CD4-positive, alpha-beta T cell treated with Interleukin-10 for 1 hour (primary cell): Measurements from ENCODE around the gene ABI2.
"Not testable (repeated sequence)": the region's sequence is repeated elsewhere in the genome, so short reads cannot be mapped to it uniquely, and the experiment has no call there.

ENCODE experiments used
- DNase-seq: peaks from one replicate; pipeline ENCODE4 v3.0.0-alpha.2; 2020

ABI2 gene

DNA sequence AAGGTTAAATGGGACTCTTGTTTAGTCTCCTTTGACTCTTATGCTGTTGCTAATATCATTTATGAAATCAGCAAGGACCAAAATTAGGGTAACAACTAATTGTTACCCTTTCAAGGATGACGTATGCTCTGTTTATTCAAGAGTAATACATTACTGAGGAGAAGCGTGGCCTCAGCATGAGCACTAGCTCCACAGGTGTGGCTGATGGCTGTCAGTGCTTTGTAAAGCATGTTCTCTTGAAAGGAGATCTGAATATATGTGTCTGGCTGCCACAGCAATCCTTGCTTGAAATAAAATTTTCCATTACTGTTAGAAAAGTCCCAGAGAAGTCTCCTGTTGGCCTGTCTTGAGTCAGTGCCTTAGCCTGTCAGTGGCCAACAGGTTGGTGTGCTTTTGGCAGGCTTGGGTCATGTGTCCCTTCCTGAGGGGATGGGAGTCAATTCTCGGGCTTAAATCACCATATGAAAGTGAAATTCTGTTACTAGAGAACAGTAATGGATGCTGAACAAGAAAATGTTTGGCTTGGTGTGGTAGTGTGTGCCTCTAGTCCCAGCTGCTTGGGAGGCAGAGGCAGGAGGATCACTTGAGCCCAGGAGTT is 32.7 kb downstream of the ABI2 start:
- DNase-seq, result no peak

- no peak for DNase-seq
These were observed 33.3 kb downstream of the ABI2 start for GRCh38 chr2:203361495-203361894.

- DNase-seq, result no peak
These were observed 33.7 kb downstream of the ABI2 start for GRCh38 chr2:203361922-203362321.

GRCh38 chr2:203366639-203367466 is 38.7 kb downstream of the ABI2 start:
- DNase-seq, result no peak

DNA sequence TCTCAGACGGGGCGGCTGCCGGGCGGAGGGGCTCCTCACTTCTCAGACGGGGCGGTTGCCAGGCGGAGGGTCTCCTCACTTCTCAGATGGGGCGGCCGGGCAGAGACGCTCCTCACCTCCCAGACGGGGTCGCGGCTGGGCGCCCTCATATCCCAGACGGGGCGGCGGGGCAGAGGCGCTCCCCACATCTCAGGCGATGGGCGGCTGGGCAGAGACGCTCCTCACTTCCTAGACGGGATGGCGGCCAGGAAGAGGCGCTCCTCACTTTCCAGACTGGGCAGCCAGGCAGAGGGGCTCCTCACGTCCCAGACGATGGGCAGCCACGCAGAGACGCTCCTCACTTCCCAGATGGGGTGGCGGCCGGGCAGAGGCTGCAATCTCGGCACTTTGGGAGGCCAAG is 44.5 kb downstream of the ABI2 start:
- not testable (repeated sequence) for DNase-seq

GRCh38 chr2:203376173-203376572 is 48.0 kb downstream of the ABI2 start:
- DNase-seq, result no peak

DNA sequence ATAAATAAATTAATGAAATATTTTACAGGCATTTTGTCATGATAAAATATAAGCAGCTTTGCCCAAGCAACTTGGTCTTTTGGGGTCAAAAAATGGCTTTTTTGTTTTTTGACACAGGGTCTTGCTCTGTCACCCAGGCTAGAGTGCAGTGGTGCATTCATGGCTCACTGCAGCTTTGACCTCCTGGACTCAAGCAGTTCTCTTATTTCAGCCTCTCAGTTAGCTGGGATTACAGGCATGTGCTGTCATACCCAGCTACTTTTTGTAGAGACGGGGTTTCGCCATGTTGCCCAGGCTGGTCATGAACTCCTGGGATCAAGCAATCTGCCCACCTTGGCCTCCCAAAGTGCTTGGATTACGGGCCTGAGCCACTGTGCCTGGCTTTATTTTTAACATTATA is 51.0 kb downstream of the ABI2 start:
- no peak for DNase-seq

- no peak for DNase-seq
These were observed 54.8 kb downstream of the ABI2 start for GRCh38 chr2:203383038-203383437.

DNA sequence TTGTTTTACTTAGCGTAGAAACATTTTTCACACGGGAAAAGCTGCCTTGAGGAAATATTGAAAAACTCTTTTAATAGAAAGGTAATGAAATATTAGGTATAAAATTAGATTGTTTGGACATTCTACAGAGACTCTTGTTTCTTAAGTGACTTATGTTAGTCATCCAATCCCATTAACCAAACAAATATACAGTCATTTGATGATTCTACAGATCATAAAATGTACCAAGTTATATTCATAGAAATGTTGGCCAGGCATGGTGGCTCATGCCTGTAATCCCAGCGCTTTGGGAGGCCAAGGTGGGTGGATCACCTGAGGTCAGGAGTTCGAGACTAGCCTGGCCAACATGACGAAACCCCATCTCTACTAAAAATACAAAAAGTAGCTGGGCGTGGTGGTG is 60.0 kb downstream of the ABI2 start:
- DNase-seq, result not testable (repeated sequence)

DNA sequence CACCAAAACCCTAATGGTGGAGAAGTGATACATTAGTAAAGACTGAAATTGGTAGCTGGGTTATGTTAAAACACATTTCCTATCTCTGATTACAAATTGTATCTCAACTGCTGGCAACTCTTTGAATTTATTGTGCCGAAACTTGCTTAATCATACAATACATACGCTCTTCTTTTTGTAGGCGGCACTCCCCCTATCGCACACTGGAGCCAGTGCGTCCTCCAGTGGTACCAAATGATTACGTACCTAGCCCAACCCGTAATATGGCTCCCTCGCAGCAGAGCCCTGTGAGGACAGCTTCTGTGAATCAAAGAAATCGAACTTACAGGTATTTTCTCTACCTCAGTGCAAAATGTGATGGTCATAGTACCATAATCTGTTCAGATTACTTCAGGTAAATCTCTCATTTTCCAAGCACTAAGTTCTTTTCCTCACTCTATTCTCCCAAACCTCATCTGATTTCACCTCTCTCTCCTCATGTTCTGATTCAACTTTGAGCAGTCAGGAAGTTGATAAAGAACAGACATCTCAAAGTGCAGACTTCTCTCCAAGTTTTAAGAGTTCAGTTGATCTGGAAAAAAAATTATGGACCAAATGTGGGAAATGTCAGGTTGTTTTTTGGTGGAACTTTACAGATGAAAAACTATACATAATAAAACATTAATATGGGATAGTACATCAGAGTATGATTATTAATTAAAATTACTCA is 66.5 kb downstream of the ABI2 start:
- DNase-seq, result no peak

DNA sequence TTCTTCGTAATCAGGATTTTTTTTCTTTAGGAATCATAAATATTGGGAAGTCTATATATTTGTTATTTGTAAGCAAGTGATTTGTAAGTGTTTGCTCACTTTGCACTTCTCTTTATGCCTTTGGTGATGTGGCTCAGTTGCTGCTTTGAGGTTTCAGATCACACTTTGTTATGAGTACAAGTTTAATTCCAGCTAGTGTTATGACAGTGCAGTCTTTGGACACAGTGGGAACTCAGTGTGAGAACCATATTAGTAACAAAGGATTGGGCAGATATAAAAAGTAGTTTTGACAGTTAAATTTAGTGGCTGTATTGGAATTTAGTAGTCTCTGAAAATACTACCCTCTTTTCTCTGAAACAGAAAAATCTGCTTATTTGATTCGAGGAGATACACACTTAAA is 67.7 kb downstream of the ABI2 start:
- no peak for DNase-seq

- no peak for DNase-seq
These were observed 68.5 kb downstream of the ABI2 start for GRCh38 chr2:203396667-203397066.

GRCh38 chr2:203399031-203399430 is 70.8 kb downstream of the ABI2 start:
- no peak for DNase-seq

DNA sequence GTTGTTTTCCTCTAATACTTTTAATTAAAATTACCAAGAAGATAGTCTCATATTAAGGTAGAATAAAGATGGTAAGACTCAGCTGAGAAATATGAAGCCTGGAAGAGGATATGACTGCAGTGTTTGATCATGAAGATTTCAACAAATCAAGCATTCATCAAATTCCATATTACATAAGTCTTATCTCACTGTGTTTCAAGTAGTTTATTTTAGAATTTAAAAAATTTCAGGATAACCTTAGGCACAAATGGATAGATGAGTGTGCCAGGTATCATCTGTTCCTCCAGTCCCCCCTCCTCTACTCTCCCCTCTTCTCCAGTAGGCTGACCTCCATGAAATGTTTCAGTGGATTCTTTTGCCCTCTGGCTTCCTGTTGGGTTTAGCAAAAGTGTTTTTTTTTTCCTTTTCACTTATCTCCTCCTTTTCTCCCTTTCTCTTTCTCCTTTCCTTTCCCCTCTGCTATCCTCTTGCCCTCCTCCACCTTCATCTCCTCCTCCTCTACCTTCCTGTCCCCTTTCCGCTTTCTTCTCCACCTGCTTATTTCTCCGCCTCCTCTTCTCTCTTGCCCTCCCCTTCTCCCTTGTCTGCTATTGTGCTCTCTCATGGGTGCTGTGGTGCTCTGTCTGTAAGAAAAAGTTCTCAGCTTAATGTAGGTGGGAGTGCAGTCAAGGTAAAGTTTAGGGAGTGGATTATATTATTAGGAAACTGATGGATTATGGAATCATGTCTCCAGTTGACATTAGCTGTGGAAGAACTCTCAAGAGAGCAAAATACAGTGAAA is 72.8 kb downstream of the ABI2 start:
- DNase-seq, result no peak

DNA sequence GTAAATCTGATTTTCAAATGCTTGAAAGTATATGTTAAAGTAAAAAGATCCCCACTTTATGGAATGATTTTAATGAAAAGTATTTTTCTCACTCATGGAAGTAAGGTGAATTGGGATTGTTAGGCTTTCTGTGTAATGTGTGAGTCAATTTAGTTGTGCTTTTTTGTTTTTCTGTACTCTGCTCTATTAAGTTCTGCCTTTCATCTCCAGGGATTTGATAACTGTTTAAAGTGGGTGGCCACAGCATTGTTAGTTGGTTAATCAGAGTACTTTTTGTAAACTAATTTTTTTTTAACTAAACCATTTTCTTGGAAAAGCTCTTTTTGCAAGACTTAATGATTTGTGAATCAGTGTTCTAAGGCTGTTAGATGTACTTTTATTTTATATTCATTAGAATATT is 76.8 kb downstream of the ABI2 start:
- DNase-seq, result no peak

- no peak for DNase-seq
These were observed 79.3 kb downstream of the ABI2 start for GRCh38 chr2:203407496-203407895.

DNA sequence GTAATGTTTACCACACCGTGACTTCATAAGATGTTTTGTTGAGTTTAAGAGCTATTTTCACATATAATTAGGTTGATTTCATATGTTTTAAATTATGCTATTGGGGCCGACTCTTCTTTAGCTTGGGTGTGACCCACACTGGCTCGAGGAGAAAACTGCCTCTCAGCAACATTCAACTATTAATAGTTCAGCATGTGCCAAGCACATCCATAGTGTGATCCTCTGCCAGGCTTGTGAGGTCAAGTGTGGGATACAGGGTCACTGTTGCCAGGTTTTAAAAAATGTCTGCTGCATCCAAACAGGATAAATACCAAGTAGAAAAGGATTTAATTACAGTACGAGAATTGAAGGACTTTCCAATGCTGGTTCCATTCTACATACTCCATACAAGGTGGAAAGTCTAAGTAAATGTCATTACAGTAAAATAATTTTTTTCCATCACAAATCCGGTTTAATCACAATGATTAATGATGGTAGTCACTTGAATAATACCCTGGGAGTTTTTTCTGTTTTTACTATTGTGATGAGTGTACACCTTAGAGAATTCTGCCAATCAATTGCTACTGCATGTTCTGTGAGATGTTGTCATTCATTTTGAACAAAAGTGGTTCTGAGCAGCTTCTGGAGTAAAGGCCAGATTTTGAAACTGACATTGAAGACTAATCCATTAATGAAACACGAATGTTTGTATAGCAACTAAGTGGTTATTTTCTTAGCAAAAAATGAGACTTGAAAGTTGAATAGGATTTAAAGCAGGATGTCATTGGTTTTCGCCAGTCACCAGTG is 84.5 kb downstream of the ABI2 start:
- no peak for DNase-seq

DNA sequence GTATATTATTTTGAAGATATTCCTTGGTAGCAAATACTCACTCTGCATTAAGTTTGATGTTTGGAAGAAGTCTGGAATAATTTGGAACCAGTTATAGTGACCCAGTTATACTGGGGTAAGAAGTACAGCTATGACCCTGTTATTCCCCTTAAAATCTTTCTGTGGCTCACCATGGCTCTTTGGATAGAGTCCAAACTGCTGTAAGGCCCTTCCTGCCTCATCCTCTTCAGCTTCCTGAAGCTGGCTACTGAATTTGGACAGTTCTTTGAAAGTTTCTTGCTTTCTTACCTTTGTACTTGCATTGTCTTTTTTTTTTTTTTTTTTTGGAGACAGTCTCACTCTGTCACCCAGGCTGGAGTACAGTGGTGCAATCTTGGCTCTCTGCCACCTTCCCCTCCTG is 85.6 kb downstream of the ABI2 start:
- DNase-seq, result no peak

- DNase-seq, result no peak
These were observed 90.1 kb downstream of the ABI2 start for GRCh38 chr2:203418271-203418670.

DNA sequence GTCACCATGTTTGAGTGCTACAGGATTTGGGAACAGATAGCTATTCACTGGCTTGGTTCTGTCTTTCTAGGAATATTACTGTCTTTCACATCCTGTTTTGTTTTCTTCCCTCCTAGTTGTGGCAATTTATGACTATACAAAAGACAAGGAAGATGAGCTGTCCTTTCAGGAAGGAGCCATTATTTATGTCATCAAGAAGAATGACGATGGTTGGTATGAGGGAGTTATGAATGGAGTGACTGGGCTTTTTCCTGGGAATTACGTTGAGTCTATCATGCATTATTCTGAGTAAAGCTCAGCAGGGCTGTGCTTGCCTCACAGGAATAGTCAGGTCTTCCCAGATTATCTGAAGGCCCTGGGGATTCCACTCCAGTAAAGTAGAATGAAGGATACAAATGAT is 98.9 kb downstream of the ABI2 start:
- no peak for DNase-seq

- not testable (repeated sequence) for DNase-seq
These were observed 101.4 kb downstream of the ABI2 start for GRCh38 chr2:203429643-203430042.

DNA sequence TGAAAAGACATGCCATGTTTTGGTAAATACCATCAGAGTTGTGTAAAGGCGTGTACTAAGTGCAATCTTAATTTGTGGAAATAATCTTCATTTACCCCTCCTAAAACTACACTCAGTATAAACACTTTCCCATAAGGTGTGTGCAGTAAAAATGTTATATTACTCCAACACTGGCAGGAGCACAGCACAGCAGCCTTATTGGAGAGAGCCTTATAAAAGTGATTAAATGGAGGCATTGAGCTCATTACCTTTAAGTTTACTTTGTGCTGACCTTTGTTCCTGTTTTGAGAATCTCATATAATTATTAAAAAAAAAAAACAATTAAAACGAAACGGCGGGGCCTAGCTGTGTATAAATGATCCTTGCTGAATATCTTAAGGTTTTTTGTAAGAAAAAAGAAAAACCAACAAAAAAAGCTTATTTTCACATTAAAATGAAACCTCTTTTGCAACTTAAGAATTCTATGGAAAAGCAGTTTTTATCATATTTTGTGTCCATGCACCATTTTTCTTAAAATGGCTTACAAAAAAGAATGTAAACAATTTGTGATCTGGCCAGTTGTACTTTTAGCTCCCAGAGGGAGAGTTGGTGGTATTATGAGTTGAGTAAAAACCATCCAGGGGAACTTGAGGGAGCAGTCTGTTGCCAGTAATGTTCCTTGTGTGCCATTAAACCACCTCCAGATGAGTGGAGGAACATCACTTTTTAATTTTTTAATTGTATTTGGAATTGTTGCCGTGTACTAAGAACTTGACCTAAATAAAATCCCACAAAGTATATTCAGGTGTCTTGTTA is 103.4 kb downstream of the ABI2 start:
- DNase-seq, result no peak
